Fibroblast of the conjunctiva (primary cell): ENCODE data around the gene CDK16.
A peak's percentile ranks its signal among the peaks of the same experiment; 100 is the strongest.

ENCODE experiments used
- DNase-seq: peaks from one replicate; pipeline ENCODE4 v3.0.0-alpha.2; 2010; ENCODE audit warnings: low read depth

The CDK16 gene

GRCh38 chrX:47209508-47210238 is 8.8 kb upstream of the CDK16 start:
- DNase-seq: no peak

- no peak for DNase-seq
These were observed 7.6 kb upstream of the CDK16 start for GRCh38 chrX:47210661-47211425.

GRCh38 chrX:47212381-47213293 is 5.8 kb upstream of the CDK16 start:
- DNase-seq: no peak

GRCh38 chrX:47214435-47215077 is 3.9 kb upstream of the CDK16 start:
- DNase-seq: no peak

- no peak for DNase-seq
These were observed 3.1 kb upstream of the CDK16 start for GRCh38 chrX:47215291-47215900.

GRCh38 chrX:47216393-47216925 is 2.0 kb upstream of the CDK16 start:
- DNase-seq: no peak

GRCh38 chrX:47217121-47217851 is 1.2 kb upstream of the CDK16 start:
- no peak for DNase-seq

- DNase-seq: peak; percentile 98
These were observed 615 bp upstream of the CDK16 start for GRCh38 chrX:47217852-47218279.

- no peak for DNase-seq
These were observed 687 bp downstream of the CDK16 start for GRCh38 chrX:47218920-47219815.

- DNase-seq: no peak
These were observed 3.3 kb downstream of the CDK16 start for GRCh38 chrX:47221756-47222155.

GRCh38 chrX:47222751-47223350 is 4.4 kb downstream of the CDK16 start:
- no peak for DNase-seq

- no peak for DNase-seq
These were observed 5.2 kb downstream of the CDK16 start for GRCh38 chrX:47223476-47224250.

GRCh38 chrX:47224266-47224895 is 5.9 kb downstream of the CDK16 start:
- no peak for DNase-seq

- DNase-seq: no peak
These were observed 6.4 kb downstream of the CDK16 start for GRCh38 chrX:47224896-47225290.

GRCh38 chrX:47226071-47226470 is 7.6 kb downstream of the CDK16 start:
- DNase-seq: no peak

GRCh38 chrX:47226531-47227333 is 8.3 kb downstream of the CDK16 start:
- DNase-seq: no peak

- DNase-seq: no peak
These were observed 8.8 kb downstream of the CDK16 start for GRCh38 chrX:47227334-47227583.
